GM18505 (cell line): ENCODE results near the gene PDE6B.
"Not testable (repeated sequence)": the region's sequence is repeated elsewhere in the genome, so short reads cannot be mapped to it uniquely, and the experiment has no call there.

ENCODE experiments used
- ATAC-seq: cut with Tn5 transposase; IDR thresholded peaks from one replicate; pipeline ENCODE4 v1.9.1; 2021; ENCODE audit not compliant: unreplicated experiment
- POLR2A ChIP-seq: IDR thresholded peaks from 4 replicates; pipeline ENCODE4 v1.6.1; 2011; ENCODE audit warnings: borderline replicate concordance; ENCODE audit not compliant: insufficient read depth, insufficient read length; ENCODE audit errors: extremely low read depth

PDE6B gene

GRCh38 chr4:630656-631055 is 5.3 kb downstream of the PDE6B start:
- TF ChIP-seq POLR2A: no peak
- ATAC-seq: no peak

DNA sequence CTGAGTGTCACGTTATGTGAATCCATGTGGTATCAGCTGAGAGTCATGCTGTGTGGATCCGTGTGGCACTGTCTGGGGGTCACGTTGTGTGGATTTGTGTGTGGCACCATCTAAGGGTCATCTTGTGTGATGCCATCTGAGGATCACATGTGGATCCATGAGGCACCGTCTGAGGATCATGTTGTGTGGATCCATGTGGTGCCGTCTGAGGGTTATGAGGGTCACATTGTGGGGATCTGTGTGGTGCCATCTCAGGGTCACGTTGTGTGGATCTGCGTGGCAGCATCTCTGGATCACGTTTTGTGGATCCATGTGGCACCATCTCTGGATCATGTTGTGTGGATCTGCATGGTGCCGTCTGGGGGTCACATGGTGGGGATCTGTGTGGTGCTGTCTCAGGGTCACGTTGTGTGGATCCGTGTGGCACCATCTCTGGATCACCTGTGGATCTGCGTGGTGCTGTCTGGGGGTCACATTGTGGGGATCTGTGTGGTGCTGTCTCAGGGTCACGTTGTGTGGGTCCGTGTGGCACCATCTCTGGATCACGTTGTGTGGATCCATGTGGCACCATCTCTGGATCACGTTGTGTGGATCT is 6.9 kb downstream of the PDE6B start:
- no peak for TF ChIP-seq POLR2A
- no peak for ATAC-seq

DNA sequence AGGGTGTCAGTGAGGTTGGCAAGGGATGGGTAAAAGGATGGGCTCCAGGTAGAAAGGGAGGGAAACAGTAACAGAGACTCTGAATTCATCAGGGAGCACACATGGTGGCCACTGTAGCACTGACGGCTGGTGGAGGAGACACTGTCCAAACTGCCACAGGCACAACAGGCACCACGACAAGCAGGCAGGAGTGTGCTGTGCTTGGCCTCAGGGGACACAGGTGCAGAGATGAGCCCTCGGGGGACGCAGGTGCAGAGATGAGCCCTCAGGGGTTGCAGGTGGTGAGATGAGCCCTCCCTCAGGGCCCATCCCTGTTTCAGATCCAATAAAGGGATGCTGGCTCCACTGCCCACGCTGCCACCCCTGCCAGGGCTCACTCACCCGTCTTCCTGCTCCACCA is 7.6 kb downstream of the PDE6B start:
- no peak for TF ChIP-seq POLR2A
- ATAC-seq: no peak

GRCh38 chr4:633406-633805 is 8.0 kb downstream of the PDE6B start:
- TF ChIP-seq POLR2A: no peak
- ATAC-seq: no peak

DNA sequence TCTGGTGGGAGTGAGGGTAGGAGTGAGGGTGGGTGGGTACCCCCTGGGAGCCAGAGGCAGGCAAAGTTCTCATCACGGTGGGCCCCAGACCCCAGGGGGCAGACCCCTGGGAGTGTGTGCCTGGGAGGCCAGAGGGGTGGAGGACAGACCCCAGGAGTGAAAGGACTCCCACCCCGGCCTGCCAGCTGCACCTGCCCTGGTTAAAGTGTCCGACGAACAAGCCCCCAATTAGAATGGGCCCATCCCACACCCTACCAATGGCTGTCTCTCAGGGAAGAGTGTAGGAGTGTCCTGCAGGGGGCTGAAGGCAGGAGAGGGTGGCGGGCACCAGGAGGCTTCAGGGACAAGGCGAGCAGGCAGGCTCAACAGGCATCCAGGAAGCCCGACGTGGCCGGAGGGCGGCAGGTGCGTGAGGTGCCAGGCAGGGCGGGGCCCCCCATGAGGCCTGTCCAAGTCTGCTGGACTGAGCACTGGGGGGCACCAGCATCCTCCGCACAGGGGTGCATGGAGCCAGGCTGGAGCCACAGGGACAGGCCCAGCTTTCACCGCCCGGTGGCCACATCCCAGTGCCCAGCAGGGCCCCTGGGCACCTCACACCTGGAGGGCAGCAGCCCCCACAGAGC is 8.7 kb downstream of the PDE6B start:
- no peak for TF ChIP-seq POLR2A
- ATAC-seq: no peak

DNA sequence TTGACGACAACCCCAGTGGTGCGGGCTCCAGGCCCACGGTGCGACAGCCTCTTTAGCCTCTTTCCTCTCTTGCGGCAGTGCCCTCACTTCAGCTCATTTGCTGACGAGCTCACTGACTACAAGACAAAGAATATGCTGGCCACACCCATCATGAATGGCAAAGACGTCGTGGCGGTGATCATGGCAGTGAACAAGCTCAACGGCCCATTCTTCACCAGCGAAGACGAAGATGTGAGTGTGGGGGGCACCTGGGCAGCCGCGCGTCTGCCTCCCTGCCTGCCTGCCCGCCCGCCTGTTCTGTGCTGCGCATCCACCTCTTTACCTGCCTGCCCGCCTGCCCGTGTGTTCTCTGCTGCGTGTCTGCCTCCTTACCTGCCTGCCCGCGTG is 9.2 kb downstream of the PDE6B start:
- no peak for ATAC-seq
- TF ChIP-seq POLR2A: no peak

- not testable (repeated sequence) for ATAC-seq
Observed at GRCh38 chr4:635066-635835, 9.9 kb downstream of the PDE6B start.

DNA sequence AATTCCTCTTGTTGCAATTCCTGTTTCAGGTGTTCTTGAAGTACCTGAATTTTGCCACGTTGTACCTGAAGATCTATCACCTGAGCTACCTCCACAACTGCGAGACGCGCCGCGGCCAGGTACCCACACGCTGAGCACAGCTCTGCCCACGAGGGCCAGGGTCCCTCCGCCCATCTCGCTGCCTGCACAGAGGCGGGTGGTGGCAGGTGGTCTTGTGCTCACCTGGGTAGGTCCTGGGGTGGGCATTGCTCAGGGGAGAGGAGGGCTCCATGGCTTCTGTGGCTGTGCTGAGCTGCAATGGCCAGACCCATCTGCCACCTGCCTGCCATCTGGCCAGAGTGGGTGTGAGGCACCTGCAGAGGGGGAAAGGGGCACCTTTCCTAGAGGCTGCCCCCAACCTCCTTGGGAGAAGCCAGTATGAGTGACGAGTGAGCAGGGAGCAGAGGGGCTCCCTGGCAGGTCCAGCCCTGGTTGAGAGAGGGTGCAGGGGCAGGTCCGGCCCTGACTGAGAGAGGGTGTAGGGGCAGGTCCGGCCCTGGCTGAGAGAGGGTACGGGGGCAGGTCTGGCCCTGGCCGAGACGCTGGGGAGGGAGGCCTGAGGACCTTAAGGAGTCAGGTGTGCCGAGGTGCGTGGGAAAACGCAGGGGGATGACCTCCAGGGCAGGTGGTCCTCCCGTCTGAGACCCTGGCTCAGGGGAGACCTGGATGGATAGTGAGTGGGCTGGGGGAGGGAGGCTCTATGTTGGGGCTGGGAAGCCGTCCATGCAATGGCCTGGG is 10.7 kb downstream of the PDE6B start:
- TF ChIP-seq POLR2A: no peak

GRCh38 chr4:636628-637159 is 11.3 kb downstream of the PDE6B start:
- no peak for TF ChIP-seq POLR2A
- ATAC-seq: no peak

More for the DNA sequence above, 10.7 kb downstream of the PDE6B start:
- no peak for ATAC-seq

GRCh38 chr4:637536-638280 is 12.3 kb downstream of the PDE6B start:
- TF ChIP-seq POLR2A: no peak
- ATAC-seq: no peak

DNA sequence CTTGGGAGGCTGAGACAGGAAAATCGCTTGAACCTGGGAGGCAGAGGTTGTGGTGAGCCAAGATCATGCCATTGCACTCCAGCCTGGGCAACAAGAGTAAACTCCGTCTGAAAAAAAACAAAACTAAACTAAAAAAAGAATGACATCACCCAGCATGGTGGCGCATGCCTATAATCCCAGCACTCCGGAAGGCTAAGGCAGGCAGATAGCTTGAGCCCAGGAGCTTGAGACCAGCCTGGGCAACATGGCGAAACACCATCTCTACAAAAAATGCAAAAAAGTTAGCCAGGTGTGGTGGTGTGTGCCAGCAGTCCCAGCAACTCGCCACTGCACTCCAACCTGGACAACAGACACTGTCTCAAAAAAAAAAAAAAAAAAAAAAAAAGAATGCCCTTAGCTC is 17.0 kb downstream of the PDE6B start:
- not testable (repeated sequence) for ATAC-seq

DNA sequence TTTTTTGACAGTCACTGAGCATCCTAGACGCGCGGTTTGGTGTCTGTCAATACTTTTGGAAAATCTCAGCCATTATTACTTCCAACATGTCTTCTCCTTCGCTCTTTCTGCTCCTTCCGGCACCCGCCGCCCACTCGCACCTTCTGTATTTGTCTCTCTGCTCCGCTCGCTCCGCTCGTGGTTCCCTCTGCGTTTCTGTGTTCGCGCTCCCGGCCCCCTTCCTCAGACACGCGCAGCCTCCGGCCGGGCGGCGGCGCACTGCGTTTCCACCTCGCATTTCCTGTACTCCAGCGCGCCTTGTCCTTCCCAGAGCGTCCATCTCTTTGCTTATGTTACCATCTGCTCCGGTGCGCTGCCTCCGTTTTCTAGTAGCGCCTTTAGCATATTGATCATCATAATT is 21.1 kb downstream of the PDE6B start:
- no peak for ATAC-seq
- no peak for TF ChIP-seq POLR2A

DNA sequence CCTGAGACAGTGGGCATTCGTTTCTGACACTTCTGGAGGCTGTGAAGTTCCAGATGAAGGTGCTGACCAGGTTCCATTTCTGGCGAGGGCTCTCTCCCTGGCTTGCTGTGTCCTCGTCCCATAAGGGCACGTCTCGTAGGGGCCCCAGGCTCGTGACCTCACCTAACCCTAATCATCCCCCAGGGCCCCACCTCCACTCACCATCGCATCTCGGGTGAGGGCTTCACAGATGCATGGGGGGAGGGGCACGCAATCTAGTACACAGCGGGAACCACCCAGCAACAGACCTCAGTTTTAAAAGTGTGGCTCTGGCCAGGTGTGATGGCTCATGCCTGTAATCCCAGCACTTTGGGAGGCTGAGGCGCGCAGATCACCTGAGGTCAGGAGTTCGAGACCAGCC is 22.1 kb downstream of the PDE6B start:
- ATAC-seq: no peak
- no peak for TF ChIP-seq POLR2A
